Endothelial cell of umbilical vein (primary cell): Measurements from ENCODE around the gene PDLIM1. TPM values are rescaled to one million over a fixed set of nuclear protein-coding genes. Genes with fewer than 3 reads are reported as not detected.

ENCODE experiments used
- BruUV-seq: library from RNA; stranded (reverse); fragments of 400-500 nt; replicated peaks from 2 replicates; lab custom pipeline; 2021; lab: Mats Ljungman, UMichigan
- CTCF ChIA-PET: fragments of 300-600, 350-600 bp; sonication (Branson Sonifier 250); formaldehyde crosslinking; loops from one replicate; lab custom pipeline; 2021; ENCODE audit warnings: antibody characterized with exemption, inconsistent platforms; lab: Charles Lee
- POLR2A ChIA-PET: fragments of 300-600, 350-600 bp; sonication (Branson Sonifier 250); formaldehyde crosslinking; loops from one replicate; lab custom pipeline; 2021; ENCODE audit warnings: antibody characterized with exemption, inconsistent platforms; lab: Charles Lee
- DNase-seq: peaks from one replicate; pipeline ENCODE4 v3.0.0-alpha.2; 2011; ENCODE audit warnings: low read depth, low spot score
- FAIRE-seq: peaks from 2 replicates; lab custom pipeline; 2011; peaks lifted over from hg19 to GRCh38; lab: Jason Lieb, UNC
- H2AFZ ChIP-seq: 2 replicates; pipeline ENCODE4 v1.6.0; 2012; ENCODE audit warnings: low read depth, low read length, control low read depth, inconsistent platforms
- H3K27ac ChIP-seq: 2 replicates; pipeline ENCODE4 v1.5.1; 2011; ENCODE audit warnings: low read depth, mild to moderate bottlenecking, control low read depth, low read length, moderate library complexity; ENCODE audit not compliant: insufficient read depth
- H3K27me3 ChIP-seq, 2 experiments: 2 replicates each; pipeline versions ENCODE4 v1.6.0 to v1.6.1; 2011; ENCODE audit warnings: low read length in 2 of 2, mixed read lengths in 1 of 2; ENCODE audit not compliant: control insufficient read depth in 2 of 2, insufficient read depth in 2 of 2
- H3K36me3 ChIP-seq, 2 experiments: 2 replicates in 1 of 2; 3 replicates in 1 of 2; pipeline ENCODE4 v1.5.1; 2011; ENCODE audit warnings: low read length in 2 of 2, mild to moderate bottlenecking in 1 of 2, moderate library complexity in 1 of 2; ENCODE audit not compliant: control insufficient read depth in 2 of 2, insufficient read depth in 2 of 2; ENCODE audit errors: extremely low read depth in 1 of 2
- H3K4me1 ChIP-seq: 3 replicates; pipeline ENCODE4 v1.5.1; 2011; ENCODE audit warnings: mild to moderate bottlenecking, low read length; ENCODE audit not compliant: control insufficient read depth, insufficient read depth; ENCODE audit errors: extremely low read depth
- H3K4me2 ChIP-seq: 2 replicates; pipeline ENCODE4 v1.6.1; 2011; ENCODE audit warnings: low read length, control low read depth, mixed read lengths; ENCODE audit not compliant: insufficient read depth
- H3K4me3 ChIP-seq, 3 experiments: fragments of 200-600 bp in 1 of 3; sonication (generic), shearing (Covaris generic) in 1 of 3; replicated peaks in 1 of 3; 2 replicates each; pipeline ENCODE4 v1.5.1; 2011 to 2016; ENCODE audit warnings: control low read depth in 3 of 3, low read length in 3 of 3, mild to moderate bottlenecking in 2 of 3, inconsistent platforms in 1 of 3, low read depth in 1 of 3, moderate library complexity in 1 of 3; ENCODE audit not compliant: insufficient read depth in 1 of 3
- H3K79me2 ChIP-seq: 2 replicates; pipeline ENCODE4 v1.6.0; 2012; ENCODE audit warnings: low read length, inconsistent platforms; ENCODE audit not compliant: control insufficient read depth, insufficient read depth
- H3K9ac ChIP-seq: replicated peaks from 2 replicates; pipeline ENCODE3; 2011; ENCODE audit warnings: low read length, control low read depth; ENCODE audit not compliant: insufficient read depth; ENCODE audit errors: extremely low read depth
- H3K9me1 ChIP-seq: replicated peaks from 3 replicates; pipeline ENCODE4 v1.6.0; 2011; ENCODE audit warnings: mild to moderate bottlenecking, low read length; ENCODE audit not compliant: control insufficient read depth, insufficient read depth; ENCODE audit errors: extremely low read depth
- H3K9me3 ChIP-seq: replicated peaks from 2 replicates; pipeline ENCODE4 v1.5.1; 2012; ENCODE audit warnings: low read length, inconsistent platforms; ENCODE audit not compliant: control insufficient read depth, insufficient read depth
- H4K20me1 ChIP-seq: replicated peaks from 2 replicates; pipeline ENCODE3; 2011; ENCODE audit warnings: mild to moderate bottlenecking, low read length; ENCODE audit not compliant: control insufficient read depth, insufficient read depth; ENCODE audit errors: extremely low read depth
- CTCF ChIP-seq, 2 donors: IDR thresholded peaks; 1 replicate in 1 of 2; 2 replicates in 1 of 2; pipeline ENCODE4 v1.5.1; 2011; ENCODE audit warnings: low read length in 2 of 2, mild to moderate bottlenecking in 2 of 2, moderate library complexity in 2 of 2, control low read depth in 1 of 2, inconsistent platforms in 1 of 2, low read depth in 1 of 2; ENCODE audit not compliant: insufficient read depth in 1 of 2; ENCODE audit errors: extremely low read depth in 1 of 2
- EZH2 ChIP-seq: IDR thresholded peaks from 2 replicates; pipeline ENCODE4 v1.6.1; 2012; ENCODE audit warnings: borderline replicate concordance, low read depth, mild to moderate bottlenecking, moderate library complexity, low read length, inconsistent platforms; ENCODE audit not compliant: severe bottlenecking
- FOS ChIP-seq: IDR thresholded peaks from 2 replicates; pipeline ENCODE4 v1.6.1; 2011; ENCODE audit warnings: mild to moderate bottlenecking, low read length, moderate library complexity, borderline replicate concordance; ENCODE audit not compliant: insufficient read depth
- GATA2 ChIP-seq: IDR thresholded peaks from 2 replicates; pipeline ENCODE4 v1.7.0; 2011; ENCODE audit warnings: low read depth, mild to moderate bottlenecking, moderate library complexity, mixed read lengths, low read length; ENCODE audit not compliant: insufficient read length, insufficient read depth
- JUN ChIP-seq: IDR thresholded peaks from 2 replicates; pipeline ENCODE4 v1.6.1; 2011; ENCODE audit warnings: borderline replicate concordance, low read depth; ENCODE audit not compliant: insufficient read length, insufficient read depth
- MYC ChIP-seq: IDR thresholded peaks from one replicate; pipeline ENCODE4 v1.6.1; 2011; ENCODE audit warnings: mild to moderate bottlenecking, low read depth, low read length
- POLR2A ChIP-seq: IDR thresholded peaks from 2 replicates; pipeline ENCODE4 v1.6.1; 2012; ENCODE audit warnings: low read depth, mild to moderate bottlenecking, control low read depth, low read length
- POLR2AphosphoS5 ChIP-seq: IDR thresholded peaks from 2 replicates; pipeline ENCODE4 v1.6.1; 2012; ENCODE audit warnings: low read depth, mild to moderate bottlenecking, control low read depth, low read length, moderate library complexity; ENCODE audit not compliant: insufficient read depth
- dilution Hi-C: fragments of 300-500 bp; cut with MboI; formaldehyde crosslinking; loops from one replicate; pipeline ENCODE4 v1.15.0; 2019; ENCODE audit warnings: low sequenced_read_pairs; ENCODE audit not compliant: extremely low pct_ligation_motif_present
- intact Hi-C: fragments of 100-400 bp; cut with micrococcal nuclease; formaldehyde crosslinking; loops from one replicate; pipeline ENCODE4 v1.10.0; 2022
- polyA plus RNA-seq, 4 experiments: library from polyadenylated mRNA; depleted of rRNA in 3 of 4; stranded (reverse) in 3 of 4; unstranded in 1 of 4; fragments of >200 nt; gene quantifications; 2 replicates each; pipeline versions ENCODE4 v1.2.1 to v1.2.3, GENCODE V29; 2011 to 2012; ENCODE audit warnings: missing spikeins in 1 of 4
- total RNA-seq: library from RNA; stranded (reverse); gene quantifications from 2 replicates; pipeline ENCODE4 v1.2.3, GENCODE V29; 2021
- TF ChIP-seq, protein P1 (sequence below): IDR thresholded peaks from 2 replicates; pipeline ENCODE4 v1.6.1; 2011; ENCODE audit not compliant: insufficient read depth, insufficient read length

Gene PDLIM1
- total and polyA plus RNA-seq, 2 donors (not counting 3 experiments of a cell fraction or from before 2014, with no cell fraction given): 91.1 to 122 TPM

- H3K4me1 ChIP-seq: peaks cover 3% of the 10 kb centered on the region
- no peaks in the 10 kb centered on the region for H4K20me1 ChIP-seq
- intact Hi-C loops: no loop called here
- H3K79me2 ChIP-seq: peaks cover 66% of the 10 kb centered on the region
- FAIRE-seq (no peak), DNase-seq (no peak)
- dilution Hi-C loops: no loop called here
- H3K27ac ChIP-seq: no peak overlapping the region
- H3K36me3 ChIP-seq: no peaks in the 10 kb centered on the region
- H2AFZ ChIP-seq: no peak overlapping the region
- no peak overlapping the region for H3K4me3 ChIP-seq
- no peaks in the 10 kb centered on the region for H3K27me3 ChIP-seq
- no peak overlapping the region for H3K9ac ChIP-seq
- ChIA-PET POLR2A (no interaction called here), CTCF (interaction anchor here (1.3 kb wide), 1 partner anchor 82 kb away, joined by 4 read pairs; no protein-coding TSS in a partner anchor)
- no peaks in the 10 kb centered on the region for H3K9me3 ChIP-seq
- no TSS peak for BruUV-seq
- no peaks in the 10 kb centered on the region for H3K9me1 ChIP-seq
- no peak for TF ChIP-seq POLR2AphosphoS5
- no peak for TF ChIP-seq FOS
- no peak for TF ChIP-seq MYC
- no peak for TF ChIP-seq EZH2
- TF ChIP-seq CTCF (IDR thresholded peaks at IDR 0.05; ENCODE audit: extremely low read depth in 1 of 2, insufficient read depth in 1 of 2, low read depth in 1 of 2, low read length in 2 of 2): no peak
- TF ChIP-seq, protein P1, sequence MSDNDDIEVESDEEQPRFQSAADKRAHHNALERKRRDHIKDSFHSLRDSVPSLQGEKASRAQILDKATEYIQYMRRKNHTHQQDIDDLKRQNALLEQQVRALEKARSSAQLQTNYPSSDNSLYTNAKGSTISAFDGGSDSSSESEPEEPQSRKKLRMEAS: no peak
- no peak for TF ChIP-seq GATA2
- no peak for TF ChIP-seq POLR2A
- no peak for TF ChIP-seq JUN
- H3K4me2 ChIP-seq: no peak overlapping the region
These were observed 9.6 kb downstream of the PDLIM1 start for GRCh38 chr10:95281206-95281605.
